Stimulated activated naive CD8-positive, alpha-beta T cell treated with anti-CD3 and anti-CD28 coated beads, Interleukin-15, amount 100 ng/mL, for 72 hours (primary cell): ENCODE data around the gene DTX2.
"Not testable (repeated sequence)": the region's sequence is repeated elsewhere in the genome, so short reads cannot be mapped to it uniquely, and the experiment has no call there.

Experiments
- ATAC-seq: fragments of 150-1000 bp; cut with Tn5 transposase; 2 replicates; pipeline ENCODE4 v1.10.0; 2021; ENCODE audit warnings: mild to moderate bottlenecking, moderate library complexity
- DNase-seq, 2 donors: peaks; one replicate each; pipeline ENCODE4 v3.0.0; 2021 to 2022
- H3K27ac Mint-ChIP-seq, 2 donors: one replicate each; pipeline ENCODE4 v1.8.0; 2022; ENCODE audit warnings: mild to moderate bottlenecking in 2 of 2, mixed read lengths in 2 of 2, moderate library complexity in 2 of 2
- H3K27me3 Mint-ChIP-seq: one replicate; pipeline ENCODE4 v1.8.0; 2022; ENCODE audit warnings: mixed read lengths
- H3K4me1 Mint-ChIP-seq: one replicate; pipeline ENCODE4 v1.8.0; 2022; ENCODE audit warnings: mild to moderate bottlenecking, mixed read lengths
- H3K4me3 Mint-ChIP-seq, 2 donors: one replicate each; pipeline ENCODE4 v1.8.0; 2022; ENCODE audit warnings: mild to moderate bottlenecking in 2 of 2, mixed read lengths in 2 of 2, moderate library complexity in 1 of 2
- H3K9me3 Mint-ChIP-seq, 2 donors: one replicate each; pipeline ENCODE4 v1.8.0; 2022; ENCODE audit warnings: mixed read lengths in 2 of 2

Gene DTX2

GRCh38 chr7:76499201-76499923 is 37.9 kb downstream of the DTX2 start:
- not testable (repeated sequence) for ATAC-seq, H3K27me3 Mint-ChIP-seq, H3K9me3 Mint-ChIP-seq, H3K4me1 Mint-ChIP-seq, H3K4me3 Mint-ChIP-seq
- H3K27ac Mint-ChIP-seq, result peak overlapping the region in 1 of 2 donors; percentile 54
- peak in 1 of 2 donors; percentile 26 for DNase-seq

DNA sequence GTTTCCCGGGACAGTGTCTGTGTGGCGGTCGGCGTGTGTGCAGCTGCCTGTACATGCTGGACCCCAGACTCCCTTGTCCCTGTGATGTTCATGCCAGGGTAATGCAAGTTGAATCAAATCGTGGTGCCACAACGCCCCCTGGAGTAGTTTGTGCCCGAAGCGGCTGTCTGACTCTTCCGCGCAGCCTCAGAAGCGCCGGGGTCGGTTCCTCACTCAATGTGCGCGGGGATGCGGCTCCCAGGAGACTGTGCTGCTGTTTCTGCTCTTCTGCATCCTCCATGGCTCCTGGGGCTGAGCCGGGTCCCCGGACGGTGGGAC is 38.4 kb downstream of the DTX2 start:
- not testable (repeated sequence) for DNase-seq, H3K4me3 Mint-ChIP-seq, ATAC-seq, H3K9me3 Mint-ChIP-seq, H3K4me1 Mint-ChIP-seq, H3K27me3 Mint-ChIP-seq
- H3K27ac Mint-ChIP-seq, result peak overlapping the region in 1 of 2 donors; percentile 54

DNA sequence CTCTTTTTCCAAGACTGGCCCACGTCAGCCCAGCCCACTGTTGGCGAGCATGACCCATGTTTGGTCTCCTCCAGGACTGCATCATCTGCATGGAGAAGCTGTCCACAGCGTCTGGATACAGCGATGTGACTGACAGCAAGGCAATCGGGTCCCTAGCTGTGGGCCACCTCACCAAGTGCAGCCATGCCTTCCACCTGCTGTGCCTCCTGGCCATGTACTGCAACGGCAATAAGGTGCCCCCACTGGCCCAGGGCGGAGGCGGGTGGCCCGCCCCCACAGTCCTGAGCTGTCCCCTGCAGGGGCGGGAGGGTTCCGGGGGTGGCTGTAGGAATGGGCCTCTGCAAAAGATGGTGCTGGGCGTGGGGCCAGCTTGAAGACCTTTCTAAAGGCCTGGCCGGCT is 40.7 kb downstream of the DTX2 start:
- not testable (repeated sequence) for ATAC-seq

DNA sequence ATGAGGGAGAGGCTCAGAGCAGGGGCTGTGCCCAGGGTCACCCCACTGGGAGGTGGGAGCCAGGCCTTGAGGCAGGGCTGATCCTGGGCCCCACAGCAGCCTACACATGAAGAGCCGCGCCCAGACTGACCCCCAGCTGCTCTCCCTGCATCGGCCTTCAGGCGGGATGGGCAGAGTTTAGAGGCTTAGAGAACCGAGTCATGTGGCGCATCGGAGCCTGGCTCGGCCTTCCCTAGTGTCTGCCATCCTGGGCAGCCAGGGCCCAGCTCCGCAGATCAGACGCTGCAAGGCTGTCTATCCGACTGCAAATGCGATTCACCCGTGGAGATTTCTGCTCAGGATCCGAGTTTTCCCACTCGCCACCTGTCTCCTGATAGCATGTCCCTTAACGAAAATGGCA is 41.3 kb downstream of the DTX2 start:
- H3K27me3 Mint-ChIP-seq, result not testable (repeated sequence)

More for the DNA sequence above, 40.7 kb downstream of the DTX2 start:
- not testable (repeated sequence) for H3K9me3 Mint-ChIP-seq, H3K4me1 Mint-ChIP-seq, H3K27ac Mint-ChIP-seq, DNase-seq, H3K4me3 Mint-ChIP-seq, H3K27me3 Mint-ChIP-seq

DNA sequence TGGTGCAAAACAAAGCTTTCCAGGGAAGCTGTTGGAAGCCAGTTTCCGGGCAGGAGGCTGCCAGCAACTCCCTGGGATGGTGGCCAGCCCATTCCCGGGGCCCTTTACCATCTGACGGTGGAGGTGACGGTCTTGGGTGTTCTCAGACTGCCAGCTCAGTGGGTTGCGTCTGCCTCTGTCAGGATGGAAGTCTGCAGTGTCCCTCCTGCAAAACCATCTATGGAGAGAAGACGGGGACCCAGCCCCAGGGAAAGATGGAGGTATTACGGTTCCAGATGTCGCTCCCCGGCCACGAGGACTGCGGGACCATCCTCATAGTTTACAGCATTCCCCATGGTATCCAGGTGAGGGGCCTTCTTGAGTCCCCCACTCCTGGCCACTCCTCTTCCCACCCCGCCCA is 41.7 kb downstream of the DTX2 start:
- H3K4me3 Mint-ChIP-seq, H3K27ac Mint-ChIP-seq, H3K27me3 Mint-ChIP-seq, H3K4me1 Mint-ChIP-seq, DNase-seq, ATAC-seq, H3K9me3 Mint-ChIP-seq: not testable (repeated sequence)

More for the DNA sequence above, 41.3 kb downstream of the DTX2 start:
- DNase-seq, ATAC-seq, H3K4me3 Mint-ChIP-seq, H3K9me3 Mint-ChIP-seq, H3K27ac Mint-ChIP-seq, H3K4me1 Mint-ChIP-seq: not testable (repeated sequence)

DNA sequence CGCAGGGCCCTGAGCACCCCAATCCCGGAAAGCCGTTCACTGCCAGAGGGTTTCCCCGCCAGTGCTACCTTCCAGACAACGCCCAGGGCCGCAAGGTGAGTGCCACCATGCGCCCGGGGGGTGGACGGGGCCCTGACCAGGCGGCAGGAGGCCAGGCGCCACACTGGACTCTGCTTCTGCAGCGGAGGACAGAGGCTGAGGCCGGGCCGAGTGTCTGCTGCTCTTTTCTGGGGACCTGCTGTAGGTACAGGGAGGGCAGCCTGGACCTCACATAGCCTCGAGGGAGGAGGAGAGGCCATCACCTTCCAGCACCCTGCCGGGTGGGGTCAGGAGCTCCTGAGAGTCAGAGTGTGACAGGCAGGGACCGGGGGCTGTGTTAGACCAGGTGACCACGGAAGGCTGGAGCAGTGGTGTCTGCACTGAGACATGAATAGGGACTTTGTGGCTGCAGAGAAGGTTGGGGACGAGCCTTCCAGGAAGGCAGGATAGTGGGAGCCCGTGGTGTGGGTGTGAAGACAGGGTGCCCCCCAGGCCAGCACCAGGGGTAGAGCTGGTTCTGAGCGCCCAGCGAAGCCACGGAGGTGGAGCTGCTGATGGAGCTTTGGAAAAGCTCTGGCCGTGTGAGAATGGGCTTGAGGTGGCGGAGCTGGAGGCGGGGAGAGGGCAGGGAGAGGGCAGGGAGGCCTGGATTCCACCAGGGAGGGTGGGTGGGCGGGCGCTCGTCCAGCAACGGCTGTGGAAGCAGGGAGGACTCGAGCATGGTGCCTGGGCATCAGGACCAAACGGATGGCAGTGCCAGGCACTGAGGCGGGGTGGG is 43.0 kb downstream of the DTX2 start:
- not testable (repeated sequence) for DNase-seq, H3K27me3 Mint-ChIP-seq, H3K4me3 Mint-ChIP-seq, H3K9me3 Mint-ChIP-seq, H3K4me1 Mint-ChIP-seq
- ATAC-seq, result peak; percentile 27
- peak overlapping the region in 1 of 2 donors; percentile 75 for H3K27ac Mint-ChIP-seq

- Mint-ChIP-seq H3K27me3 (no peaks in the 10 kb centered on the region), H3K4me1 (no peaks in the 10 kb centered on the region), H3K9me3 (no peaks in the 10 kb centered on the region), H3K4me3 (no peak overlapping the region), H3K27ac (no peak overlapping the region)
- DNase-seq (no peak), ATAC-seq (peak; percentile 20)
These were observed 43.9 kb downstream of the DTX2 start for GRCh38 chr7:76505168-76506080.

- DNase-seq (no peak), ATAC-seq (no peak)
- H3K9me3 Mint-ChIP-seq, result no peaks in the 10 kb centered on the region
- no peaks in the 10 kb centered on the region for H3K27me3 Mint-ChIP-seq
- no peaks in the 10 kb centered on the region for H3K4me1 Mint-ChIP-seq
- no peak overlapping the region for H3K4me3 Mint-ChIP-seq
- H3K27ac Mint-ChIP-seq, result peak overlapping the region in 1 of 2 donors; percentile 19
These were observed 44.6 kb downstream of the DTX2 start for GRCh38 chr7:76506081-76506440.

GRCh38 chr7:76506643-76507042 is 45.1 kb downstream of the DTX2 start:
- H3K9me3 Mint-ChIP-seq, H3K4me1 Mint-ChIP-seq, H3K27me3 Mint-ChIP-seq, H3K27ac Mint-ChIP-seq, H3K4me3 Mint-ChIP-seq, ATAC-seq, DNase-seq: not testable (repeated sequence)

- no peaks in the 10 kb centered on the region for H3K9me3 Mint-ChIP-seq
- DNase-seq, result no peak
- no peak overlapping the region for H3K4me3 Mint-ChIP-seq
- H3K27ac Mint-ChIP-seq, result no peak overlapping the region
- ATAC-seq, result no peak
- no peaks in the 10 kb centered on the region for H3K27me3 Mint-ChIP-seq
- no peaks in the 10 kb centered on the region for H3K4me1 Mint-ChIP-seq
These were observed 46.4 kb downstream of the DTX2 start for GRCh38 chr7:76507723-76508406.

- Mint-ChIP-seq H3K27ac (no peak within 1 kb of the TSS), H3K9me3 (no peaks in the 10 kb centered on the region), H3K4me1 (no peaks in the 10 kb centered on the region), H3K4me3 (no peak within 1 kb of the TSS), H3K27me3 (no peaks in the 10 kb centered on the region)
- peak; percentile 19 for ATAC-seq
- DNase-seq, result no peak
These were observed 48.7 kb downstream of the DTX2 start, which contains the start of gene UPK3B for GRCh38 chr7:76509931-76510877. UPK3B (plus strand) TSS chr7:76510552; CDS start chr7:76510653, 101 bp downstream.

- ATAC-seq, result peak; percentile 28
- H3K9me3 Mint-ChIP-seq, result not testable (repeated sequence)
These were observed 49.8 kb downstream of the DTX2 start for GRCh38 chr7:76511200-76511910.

GRCh38 chr7:76511911-76512885 is 50.7 kb downstream of the DTX2 start:
- not testable (repeated sequence) for H3K9me3 Mint-ChIP-seq, H3K4me1 Mint-ChIP-seq, H3K4me3 Mint-ChIP-seq, DNase-seq, H3K27ac Mint-ChIP-seq, H3K27me3 Mint-ChIP-seq
- peak; percentile 51 for ATAC-seq

More at GRCh38 chr7:76511200-76511910, 49.8 kb downstream of the DTX2 start:
- not testable (repeated sequence) for H3K4me3 Mint-ChIP-seq, DNase-seq, H3K27me3 Mint-ChIP-seq, H3K27ac Mint-ChIP-seq, H3K4me1 Mint-ChIP-seq
